AG04450 (cell line): ENCODE data around the gene GRK5. TPM values are rescaled to one million over a fixed set of nuclear protein-coding genes. Genes with fewer than 3 reads are reported as not detected.

Source experiments
- CTCF ChIA-PET: fragments of 300-600, 350-600 bp; formaldehyde crosslinking; extraction: SDS; loops from one replicate; lab custom pipeline; 2022; ENCODE audit warnings: antibody characterized with exemption, inconsistent platforms; lab: Charles Lee
- POLR2A ChIA-PET: fragments of 350-600 bp; formaldehyde crosslinking; extraction: SDS; loops from one replicate; lab custom pipeline; 2021; ENCODE audit warnings: antibody characterized with exemption, inconsistent platforms; lab: Yijun Ruan, JAX
- DNase-seq: peaks from one replicate; pipeline ENCODE4 v3.0.0-alpha.2; 2011; ENCODE audit warnings: low read depth, low spot score
- H3K27ac ChIP-seq: one replicate; pipeline ENCODE4 v1.5.1; 2012; ENCODE audit warnings: low read depth, low read length, control low read depth
- H3K27me3 ChIP-seq: one replicate; pipeline ENCODE4 v1.6.0; 2012; ENCODE audit warnings: low read length; ENCODE audit not compliant: control insufficient read depth, insufficient read depth
- H3K4me3 ChIP-seq: 2 replicates; pipeline ENCODE4 v1.5.1; 2011; ENCODE audit warnings: mild to moderate bottlenecking, low read depth, low read length, control low read depth
- H3K9me3 ChIP-seq: 2 replicates; pipeline ENCODE4 v1.5.1; 2012; ENCODE audit warnings: low read length; ENCODE audit not compliant: control insufficient read depth, insufficient read depth
- polyA plus RNA-seq: library from polyadenylated mRNA; depleted of rRNA; stranded (reverse); fragments of >200 nt; gene quantifications from 2 replicates; pipeline ENCODE4 v1.2.3, GENCODE V29; 2011; rRNA removed
- small RNA-seq: library from RNA; depleted of rRNA; stranded (forward); fragments of <200 nt; gene quantifications from one replicate; pipeline ENCODE3, GENCODE V24; 2012; ENCODE audit warnings: low read depth; ENCODE audit not compliant: insufficient read length
- TF ChIP-seq, protein P1 (sequence below): IDR thresholded peaks from 2 replicates; pipeline ENCODE4 v1.5.1; 2011; ENCODE audit warnings: low read depth, low read length, control low read depth, inconsistent platforms

The GRK5 gene
- polyA plus RNA-seq, 1 experiment = 27.6 TPM

DNA sequence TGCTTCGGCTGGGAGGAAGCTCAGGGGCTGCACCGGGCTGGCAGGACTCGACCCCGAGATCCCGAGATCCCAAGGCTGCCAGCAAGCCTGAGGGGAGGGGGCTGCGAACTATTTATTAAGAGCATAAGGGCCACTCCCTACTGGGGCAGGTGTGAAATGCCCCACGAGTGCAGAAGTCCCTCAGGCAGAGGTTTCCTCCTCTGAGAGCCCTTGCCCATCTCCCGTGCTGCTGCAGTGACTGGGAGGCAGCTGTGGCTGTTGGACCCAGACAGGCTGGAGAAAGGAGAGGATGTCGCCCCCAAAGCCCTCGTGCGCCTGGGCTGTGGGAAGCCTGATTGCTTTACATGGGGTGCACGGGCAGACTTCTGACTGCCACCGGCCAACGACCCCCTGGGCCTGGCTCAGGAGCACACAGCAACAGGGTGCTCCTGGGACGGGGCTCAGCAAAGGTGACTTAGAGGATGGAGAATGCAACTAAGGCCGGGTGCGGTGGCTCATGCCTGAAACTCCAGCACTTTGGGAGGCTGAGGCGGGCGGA, 295.3 kb downstream of the GRK5 start:
- ChIA-PET CTCF (interaction anchor here (0.7 kb wide), 1 partner anchor 168 kb away, joined by 4 read pairs; no protein-coding TSS in a partner anchor), POLR2A (no interaction called here)
- H3K27me3 ChIP-seq = no peaks in the 10 kb centered on the region
- no peak for DNase-seq
- H3K9me3 ChIP-seq = no peaks in the 10 kb centered on the region; the same call in 1 of the 2 replicates
- H3K27ac ChIP-seq = no peak overlapping the region
- no peak overlapping the region for H3K4me3 ChIP-seq
- TF ChIP-seq, protein P1, sequence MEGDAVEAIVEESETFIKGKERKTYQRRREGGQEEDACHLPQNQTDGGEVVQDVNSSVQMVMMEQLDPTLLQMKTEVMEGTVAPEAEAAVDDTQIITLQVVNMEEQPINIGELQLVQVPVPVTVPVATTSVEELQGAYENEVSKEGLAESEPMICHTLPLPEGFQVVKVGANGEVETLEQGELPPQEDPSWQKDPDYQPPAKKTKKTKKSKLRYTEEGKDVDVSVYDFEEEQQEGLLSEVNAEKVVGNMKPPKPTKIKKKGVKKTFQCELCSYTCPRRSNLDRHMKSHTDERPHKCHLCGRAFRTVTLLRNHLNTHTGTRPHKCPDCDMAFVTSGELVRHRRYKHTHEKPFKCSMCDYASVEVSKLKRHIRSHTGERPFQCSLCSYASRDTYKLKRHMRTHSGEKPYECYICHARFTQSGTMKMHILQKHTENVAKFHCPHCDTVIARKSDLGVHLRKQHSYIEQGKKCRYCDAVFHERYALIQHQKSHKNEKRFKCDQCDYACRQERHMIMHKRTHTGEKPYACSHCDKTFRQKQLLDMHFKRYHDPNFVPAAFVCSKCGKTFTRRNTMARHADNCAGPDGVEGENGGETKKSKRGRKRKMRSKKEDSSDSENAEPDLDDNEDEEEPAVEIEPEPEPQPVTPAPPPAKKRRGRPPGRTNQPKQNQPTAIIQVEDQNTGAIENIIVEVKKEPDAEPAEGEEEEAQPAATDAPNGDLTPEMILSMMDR = no peak

GRCh38 chr10:119503821-119504220, 296.4 kb downstream of the GRK5 start:
- Histone ChIP-seq H3K4me3 (no peak overlapping the region), H3K27ac (no peak overlapping the region), H3K27me3 (no peaks in the 10 kb centered on the region), H3K9me3 (no peaks in the 10 kb centered on the region; the same call in 1 of the 2 replicates)
- POLR2A ChIA-PET = no interaction called here
- CTCF ChIA-PET = no interaction called here
- DNase-seq = no peak
- TF ChIP-seq, protein P1 = no peak

DNA sequence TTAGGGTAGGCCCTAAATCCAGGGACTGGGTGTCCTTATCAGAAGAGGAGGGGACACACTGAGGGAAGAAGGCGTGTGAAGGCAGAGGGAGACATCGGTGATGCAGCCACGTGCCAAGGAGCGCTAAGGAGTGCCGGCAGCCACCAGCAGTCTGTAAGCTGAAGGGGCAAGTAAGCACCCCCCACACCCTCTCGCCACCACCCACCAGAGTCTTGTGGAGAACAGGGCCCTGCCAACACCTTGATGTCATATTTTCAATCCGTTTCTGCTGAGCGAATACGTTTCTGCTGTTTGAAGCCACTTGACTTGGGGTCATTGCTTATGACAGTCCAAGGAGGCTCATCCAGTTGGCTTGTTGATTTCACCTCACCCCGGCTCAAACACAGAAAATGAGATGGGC, 297.3 kb downstream of the GRK5 start:
- Histone ChIP-seq H3K27ac (no peak overlapping the region), H3K27me3 (no peaks in the 10 kb centered on the region), H3K4me3 (no peak overlapping the region), H3K9me3 (no peaks in the 10 kb centered on the region; the same call in 1 of the 2 replicates)
- TF ChIP-seq, protein P1 = no peak
- POLR2A ChIA-PET = no interaction called here
- no peak for DNase-seq
- CTCF ChIA-PET = interaction anchor here (0.7 kb wide), 1 partner anchor 20 kb away, joined by 3 read pairs; no protein-coding TSS in a partner anchor

DNA sequence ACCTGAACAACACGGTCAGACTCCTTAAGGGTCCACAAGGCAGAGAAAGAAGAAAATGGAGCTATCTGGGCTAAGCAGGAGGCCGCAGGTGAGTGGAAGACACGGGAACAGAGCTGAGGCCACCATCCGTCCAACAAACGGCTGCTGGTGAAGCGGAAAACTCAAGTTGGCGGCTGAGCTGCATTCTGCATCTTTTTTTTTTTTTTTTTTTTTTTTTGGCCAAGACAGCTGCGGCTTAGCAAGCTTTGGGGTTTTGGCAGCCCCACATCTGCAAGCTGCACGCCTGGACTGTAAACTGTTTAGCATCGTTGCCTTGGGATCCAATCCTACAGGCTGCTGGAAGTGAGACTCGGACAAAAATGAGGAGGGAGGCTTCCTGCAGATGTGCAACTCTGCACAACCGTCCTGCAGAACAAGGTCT, 297.8 kb downstream of the GRK5 start:
- Histone ChIP-seq H3K27ac (no peak overlapping the region), H3K4me3 (no peak overlapping the region), H3K9me3 (no peaks in the 10 kb centered on the region; the same call in 1 of the 2 replicates), H3K27me3 (no peaks in the 10 kb centered on the region)
- TF ChIP-seq, protein P1 = no peak
- no peak for DNase-seq
- ChIA-PET CTCF (interaction anchor here (0.6 to 0.7 kb wide), 2 partner anchors 16 to 19 kb away, joined by 3 read pairs; no protein-coding TSS in a partner anchor), POLR2A (interaction anchor here (0.7 kb wide), 1 partner anchor 103 kb away, joined by 3 read pairs; no protein-coding TSS in a partner anchor)

Small RNAs within 50 kb of the gene (small RNA-seq; reads per million reads assigned to genes)
- gene MIR4681 (not detected), gene RN7SL749P (not detected)

Other genes with a start within 250 kb of the GRK5 start
- gene NANOS1, start 177.9 kb upstream of the GRK5 start, polyA plus RNA-seq = 0.58 and 0.95 TPM in 2 replicates
- 55.7 and 80.8 TPM in 2 replicates for gene EIF3A, start 126.8 kb upstream of the GRK5 start, polyA plus RNA-seq
- gene DENND10, start 103.5 kb upstream of the GRK5 start, polyA plus RNA-seq = 82.6 and 107 TPM in 2 replicates
- 14.3 and 17.1 TPM in 2 replicates for gene SFXN4, start 41.9 kb upstream of the GRK5 start, polyA plus RNA-seq
- gene PRDX3, start 28.8 kb upstream of the GRK5 start, polyA plus RNA-seq = 296 and 373 TPM in 2 replicates